Inferior parietal cortex (tissue), 1 donor: ENCODE data around the gene INSYN2B.
"Not testable (repeated sequence)": the region's sequence is repeated elsewhere in the genome, so short reads cannot be mapped to it uniquely, and the experiment has no call there.

Source experiments
- DNase-seq: peaks from one replicate; pipeline ENCODE4 v3.0.0-alpha.2; 2016; ENCODE audit errors: extremely low spot score

The INSYN2B gene

GRCh38 chr5:169973056-169973455, 7.2 kb downstream of the INSYN2B start:
- DNase-seq = no peak

- no peak for DNase-seq
Observed at GRCh38 chr5:169971780-169972179, 8.5 kb downstream of the INSYN2B start.

- no peak for DNase-seq
Observed at GRCh38 chr5:169970911-169971765, 9.2 kb downstream of the INSYN2B start.

- DNase-seq = no peak
Observed at GRCh38 chr5:169970339-169970738, 10.0 kb downstream of the INSYN2B start.

- no peak for DNase-seq
Observed at GRCh38 chr5:169964246-169964645, 16.0 kb downstream of the INSYN2B start.

- no peak for DNase-seq
Observed at GRCh38 chr5:169960659-169961058, 19.6 kb downstream of the INSYN2B start.

- DNase-seq = no peak
Observed at GRCh38 chr5:169958278-169958677, 22.0 kb downstream of the INSYN2B start.

GRCh38 chr5:169956756-169957155, 23.5 kb downstream of the INSYN2B start:
- DNase-seq = no peak

GRCh38 chr5:169956126-169956525, 24.2 kb downstream of the INSYN2B start:
- no peak for DNase-seq

GRCh38 chr5:169954786-169955185, 25.5 kb downstream of the INSYN2B start:
- no peak for DNase-seq

GRCh38 chr5:169953196-169953595, 27.1 kb downstream of the INSYN2B start:
- not testable (repeated sequence) for DNase-seq

- DNase-seq = no peak
Observed at GRCh38 chr5:169950333-169950732, 30.0 kb downstream of the INSYN2B start.

- DNase-seq = no peak
Observed at GRCh38 chr5:169946743-169947295, 33.5 kb downstream of the INSYN2B start.

GRCh38 chr5:169945831-169946261, 34.4 kb downstream of the INSYN2B start:
- DNase-seq = peak; percentile 61

GRCh38 chr5:169944922-169945680, 35.2 kb downstream of the INSYN2B start:
- no peak for DNase-seq

- DNase-seq = no peak
Observed at GRCh38 chr5:169944115-169944514, 36.2 kb downstream of the INSYN2B start.

GRCh38 chr5:169943026-169943425, 37.3 kb downstream of the INSYN2B start:
- DNase-seq = no peak

- DNase-seq = no peak
Observed at GRCh38 chr5:169942181-169942580, 38.1 kb downstream of the INSYN2B start.

GRCh38 chr5:169941542-169941941, 38.8 kb downstream of the INSYN2B start:
- no peak for DNase-seq

GRCh38 chr5:169939731-169940130, 40.6 kb downstream of the INSYN2B start:
- no peak for DNase-seq

GRCh38 chr5:169938439-169938838, 41.9 kb downstream of the INSYN2B start:
- no peak for DNase-seq

GRCh38 chr5:169935762-169936161, 44.5 kb downstream of the INSYN2B start:
- no peak for DNase-seq

- no peak for DNase-seq
Observed at GRCh38 chr5:169934990-169935389, 45.3 kb downstream of the INSYN2B start.
